PFSK-1 (cell line): ENCODE results near the gene SCNN1G.

Experiments
- FOXP2 ChIP-seq: optimal IDR thresholded peaks from 2 replicates; pipeline ENCODE3; 2011; ENCODE audit warnings: borderline replicate concordance, control low read depth, inconsistent platforms; ENCODE audit not compliant: insufficient read depth; ENCODE audit errors: extremely low read length, extremely low read depth
- POLR2AphosphoS5 ChIP-seq: IDR thresholded peaks from 2 replicates; pipeline ENCODE4 v1.6.1; 2012; ENCODE audit warnings: low read depth, mild to moderate bottlenecking, control low read depth, low read length, moderate library complexity
- SIN3A ChIP-seq: IDR thresholded peaks from 2 replicates; pipeline ENCODE4 v1.6.1; 2012; ENCODE audit warnings: mild to moderate bottlenecking, low read length, moderate library complexity, borderline replicate concordance; ENCODE audit not compliant: insufficient read depth
- TAF1 ChIP-seq: IDR thresholded peaks from 2 replicates; pipeline ENCODE4 v1.6.1; 2012; ENCODE audit warnings: low read length, control low read depth, borderline replicate concordance; ENCODE audit not compliant: insufficient read depth
- TF ChIP-seq, protein P1 (sequence below), 2 experiments: IDR thresholded peaks; 2 replicates each; pipeline versions ENCODE4 v1.6.1 to v1.8.0; 2011 to 2012; ENCODE audit warnings: low read depth in 2 of 2, low read length in 2 of 2, control low read depth in 1 of 2, inconsistent platforms in 1 of 2, mild to moderate bottlenecking in 1 of 2, moderate library complexity in 1 of 2; ENCODE audit not compliant: insufficient read depth in 1 of 2

Gene SCNN1G

DNA sequence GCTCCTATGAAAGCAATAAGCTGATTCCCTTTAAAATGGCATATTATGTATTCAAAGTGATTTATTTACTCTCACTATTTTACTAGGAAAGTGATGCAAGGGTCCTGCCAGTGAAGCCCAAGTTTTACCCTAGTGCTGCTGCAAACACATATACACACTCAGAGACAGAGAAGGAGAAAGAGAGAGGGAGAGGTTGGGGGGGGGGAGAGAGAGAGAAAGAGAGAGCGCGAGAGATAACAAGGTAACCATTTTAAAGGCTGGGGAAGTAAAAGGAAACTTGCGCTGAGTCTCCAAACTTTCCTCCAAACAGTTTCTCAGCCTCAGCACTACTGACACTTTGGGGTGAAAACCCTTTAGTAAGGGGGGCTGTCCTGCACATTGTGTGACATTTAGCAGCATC lies 39.2 kb upstream of the SCNN1G start:
- TF ChIP-seq FOXP2 = no peak
- no peak for TF ChIP-seq TAF1
- no peak for TF ChIP-seq POLR2AphosphoS5
- no peak for TF ChIP-seq SIN3A
- TF ChIP-seq, protein P1, sequence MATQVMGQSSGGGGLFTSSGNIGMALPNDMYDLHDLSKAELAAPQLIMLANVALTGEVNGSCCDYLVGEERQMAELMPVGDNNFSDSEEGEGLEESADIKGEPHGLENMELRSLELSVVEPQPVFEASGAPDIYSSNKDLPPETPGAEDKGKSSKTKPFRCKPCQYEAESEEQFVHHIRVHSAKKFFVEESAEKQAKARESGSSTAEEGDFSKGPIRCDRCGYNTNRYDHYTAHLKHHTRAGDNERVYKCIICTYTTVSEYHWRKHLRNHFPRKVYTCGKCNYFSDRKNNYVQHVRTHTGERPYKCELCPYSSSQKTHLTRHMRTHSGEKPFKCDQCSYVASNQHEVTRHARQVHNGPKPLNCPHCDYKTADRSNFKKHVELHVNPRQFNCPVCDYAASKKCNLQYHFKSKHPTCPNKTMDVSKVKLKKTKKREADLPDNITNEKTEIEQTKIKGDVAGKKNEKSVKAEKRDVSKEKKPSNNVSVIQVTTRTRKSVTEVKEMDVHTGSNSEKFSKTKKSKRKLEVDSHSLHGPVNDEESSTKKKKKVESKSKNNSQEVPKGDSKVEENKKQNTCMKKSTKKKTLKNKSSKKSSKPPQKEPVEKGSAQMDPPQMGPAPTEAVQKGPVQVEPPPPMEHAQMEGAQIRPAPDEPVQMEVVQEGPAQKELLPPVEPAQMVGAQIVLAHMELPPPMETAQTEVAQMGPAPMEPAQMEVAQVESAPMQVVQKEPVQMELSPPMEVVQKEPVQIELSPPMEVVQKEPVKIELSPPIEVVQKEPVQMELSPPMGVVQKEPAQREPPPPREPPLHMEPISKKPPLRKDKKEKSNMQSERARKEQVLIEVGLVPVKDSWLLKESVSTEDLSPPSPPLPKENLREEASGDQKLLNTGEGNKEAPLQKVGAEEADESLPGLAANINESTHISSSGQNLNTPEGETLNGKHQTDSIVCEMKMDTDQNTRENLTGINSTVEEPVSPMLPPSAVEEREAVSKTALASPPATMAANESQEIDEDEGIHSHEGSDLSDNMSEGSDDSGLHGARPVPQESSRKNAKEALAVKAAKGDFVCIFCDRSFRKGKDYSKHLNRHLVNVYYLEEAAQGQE (IDR thresholded peaks at IDR 0.05; ENCODE audit: insufficient read depth in 1 of 2, low read depth in 2 of 2, low read length in 2 of 2) = no peak

DNA sequence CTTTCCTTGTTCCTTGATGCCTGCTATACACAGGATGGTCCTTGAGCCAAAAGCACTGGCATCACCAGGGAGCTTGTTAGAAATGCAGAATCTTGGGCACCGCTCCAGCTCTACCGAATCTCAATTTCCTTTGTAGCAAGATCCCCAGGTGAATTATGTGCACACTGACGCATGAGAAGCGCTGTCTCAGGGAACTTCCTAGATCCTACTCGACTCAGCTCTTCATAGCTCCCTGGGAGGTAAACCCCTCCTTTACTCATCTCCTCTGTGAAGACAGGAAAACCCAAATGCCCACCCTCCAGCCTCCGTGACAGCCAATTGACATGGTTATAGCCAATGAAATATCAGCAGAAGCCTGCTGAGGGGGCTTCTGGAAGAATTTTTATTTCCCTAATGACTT lies 37.4 kb upstream of the SCNN1G start:
- no peak for TF ChIP-seq TAF1
- TF ChIP-seq, protein P1 (IDR thresholded peaks at IDR 0.05; ENCODE audit: insufficient read depth in 1 of 2, low read depth in 2 of 2, low read length in 2 of 2) = no peak
- TF ChIP-seq SIN3A = no peak
- TF ChIP-seq POLR2AphosphoS5 = no peak
- no peak for TF ChIP-seq FOXP2

DNA sequence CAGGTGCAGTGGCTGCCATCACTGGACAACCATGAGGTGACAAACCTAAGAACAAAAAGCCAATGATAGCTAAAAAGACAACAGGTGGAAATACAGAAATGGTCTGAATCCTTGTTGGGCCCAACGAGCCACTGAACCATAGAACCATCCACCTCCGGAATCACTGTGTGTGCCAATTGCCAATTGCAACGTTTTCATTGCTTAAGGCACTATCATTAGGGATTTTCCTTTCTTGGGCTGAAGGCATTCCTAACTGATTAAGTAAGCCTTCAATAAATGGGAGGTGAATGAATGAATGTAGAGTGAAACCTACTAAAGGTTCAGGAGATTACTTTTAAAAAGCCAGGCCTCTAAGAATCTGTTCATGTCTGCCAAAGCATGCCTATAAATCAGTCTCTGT lies 36.9 kb upstream of the SCNN1G start:
- no peak for TF ChIP-seq POLR2AphosphoS5
- no peak for TF ChIP-seq TAF1
- TF ChIP-seq FOXP2 = no peak
- TF ChIP-seq, protein P1 (IDR thresholded peaks at IDR 0.05; ENCODE audit: insufficient read depth in 1 of 2, low read depth in 2 of 2, low read length in 2 of 2) = no peak
- no peak for TF ChIP-seq SIN3A

DNA sequence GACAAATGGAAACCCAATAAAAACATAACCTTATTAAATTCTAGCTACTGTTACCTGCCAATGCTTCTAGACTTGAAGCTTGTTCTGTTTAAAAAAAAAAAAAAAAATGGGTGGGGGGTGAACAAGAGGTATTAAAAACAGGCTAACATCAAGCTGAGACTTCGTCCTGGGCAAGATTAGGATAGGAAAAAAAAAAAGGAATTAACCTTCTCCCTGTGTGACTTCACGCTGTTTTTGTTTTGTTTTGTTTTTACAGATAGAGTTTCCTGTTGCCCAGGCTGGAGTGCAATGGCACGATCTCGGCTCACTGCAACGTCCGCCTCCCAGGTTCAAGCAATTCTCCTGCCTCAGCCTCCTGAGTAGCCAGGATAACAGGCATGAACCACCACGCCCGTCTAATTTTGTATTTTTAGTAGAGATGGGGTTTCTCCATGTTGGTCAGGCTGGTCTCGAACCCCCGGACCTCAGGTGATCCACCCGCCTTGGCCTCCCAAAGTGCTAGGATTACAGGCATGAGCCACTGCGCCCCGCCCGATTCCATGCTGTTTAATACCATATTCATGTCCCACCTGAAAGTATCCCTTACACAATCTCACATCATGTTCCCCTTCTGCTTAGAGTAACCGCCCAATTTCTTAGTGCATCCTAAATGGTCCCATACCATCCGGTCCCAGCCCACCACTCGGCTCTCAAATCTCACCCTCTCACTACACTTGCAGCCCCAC lies 35.5 kb upstream of the SCNN1G start:
- no peak for TF ChIP-seq SIN3A
- no peak for TF ChIP-seq TAF1
- TF ChIP-seq POLR2AphosphoS5 = no peak
- TF ChIP-seq, protein P1 (IDR thresholded peaks at IDR 0.05; ENCODE audit: insufficient read depth in 1 of 2, low read depth in 2 of 2, low read length in 2 of 2) = no peak
- no peak for TF ChIP-seq FOXP2

DNA sequence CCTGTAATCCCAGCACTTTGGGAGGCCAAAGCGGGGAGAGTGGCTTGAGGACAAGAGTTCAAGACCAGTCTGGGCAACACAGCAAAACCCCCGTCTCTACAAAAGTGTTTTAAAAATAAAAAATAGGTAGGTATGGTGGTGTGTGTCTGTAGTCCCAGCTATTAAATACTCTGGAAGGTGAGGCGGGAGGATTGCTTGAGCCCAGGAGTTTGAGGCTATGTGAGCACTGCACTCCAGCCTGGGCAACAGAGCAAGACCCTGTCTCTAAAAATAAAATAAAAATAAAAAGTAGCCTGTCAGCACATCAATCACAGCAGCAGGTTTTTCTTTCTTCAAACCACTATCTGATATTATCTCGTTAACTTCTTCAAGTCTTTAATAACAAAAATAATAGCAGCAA lies 34.9 kb upstream of the SCNN1G start:
- TF ChIP-seq, protein P1 (IDR thresholded peaks at IDR 0.05; ENCODE audit: insufficient read depth in 1 of 2, low read depth in 2 of 2, low read length in 2 of 2) = no peak
- TF ChIP-seq TAF1 = no peak
- TF ChIP-seq POLR2AphosphoS5 = no peak
- no peak for TF ChIP-seq FOXP2
- TF ChIP-seq SIN3A = no peak
